ENCODE data around the gene PPP2R5A.

DNA sequence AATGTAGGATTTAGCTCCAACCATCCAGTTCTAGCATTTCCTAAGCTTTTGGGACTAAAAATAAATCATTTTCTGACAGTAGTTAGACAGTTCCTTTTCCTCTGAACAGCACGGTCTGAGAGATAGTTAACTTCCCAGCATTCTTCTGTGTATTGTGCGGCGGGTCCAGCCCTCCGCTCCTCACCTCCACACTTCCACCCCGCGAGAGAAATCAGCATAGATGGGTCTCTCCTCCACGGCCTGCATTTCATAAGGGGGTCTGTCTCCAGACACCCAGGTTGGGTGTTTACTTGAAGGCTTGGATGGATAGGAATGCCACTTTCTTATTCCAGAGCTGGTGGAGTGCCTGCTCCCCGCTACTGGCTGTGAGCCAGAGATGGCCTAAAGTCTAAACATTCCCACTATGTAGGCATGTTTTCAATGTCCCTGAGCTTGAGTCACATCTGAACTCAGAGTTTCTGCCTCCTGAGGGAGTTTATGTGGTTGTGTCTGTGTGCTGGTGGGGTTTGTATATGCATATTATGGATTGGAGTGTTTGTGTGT lies 38.0 kb upstream of the PPP2R5A start:
- TF ChIP-seq POLR2A (IDR thresholded peaks at IDR 0.05; ENCODE audit: low read length) (no peak), GATA1 (IDR thresholded peaks at IDR 0.05; ENCODE audit: low read depth, low read length) (no peak)
